ENCODE results near the gene GSTM1.

Gene GSTM1

DNA sequence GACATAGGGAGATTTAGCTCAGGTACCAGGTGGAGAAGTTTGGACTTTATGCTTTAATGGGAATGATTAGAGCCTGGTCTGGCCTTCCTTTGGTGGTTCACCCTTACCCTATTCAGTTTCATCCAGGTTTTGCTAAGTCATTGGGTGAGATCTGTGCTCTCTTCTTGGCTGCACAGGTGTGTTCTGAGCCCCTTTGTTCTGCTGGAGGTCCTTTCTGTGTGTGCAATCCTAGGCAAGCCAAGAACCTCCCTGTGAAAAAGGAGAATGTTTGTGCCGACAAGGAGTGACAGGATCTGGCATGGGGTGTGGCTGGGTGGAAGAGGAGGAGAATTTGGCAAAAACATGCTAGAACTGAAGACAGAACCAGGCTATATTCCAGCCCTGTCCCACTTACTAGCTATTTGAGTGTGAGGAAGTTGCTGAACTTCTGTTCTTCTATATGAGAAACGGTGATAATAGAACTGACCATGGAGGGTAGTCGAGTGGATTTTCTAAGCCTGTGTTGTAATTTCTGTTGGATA lies 29.0 kb downstream of the GSTM1 start:
- 93% methylated on average over 3 of the region's 3 CpGs for WGBS
- Histone ChIP-seq H3K36me3 (ENCODE audit: control insufficient read depth in 1 of 2, insufficient read depth in 2 of 2, low read depth in 1 of 2, low read length in 2 of 2) (no peaks in the 10 kb centered on the region), H3K18ac (ENCODE audit: low read depth in 1 of 2, low read length in 2 of 2) (no peak overlapping the region), H3K9ac (ENCODE audit: low read length) (no peak overlapping the region), H3K4ac (ENCODE audit: low read depth in 1 of 2, low read length in 2 of 2) (no peak overlapping the region), H3K4me3 (ENCODE audit: insufficient read depth in 1 of 2, low read depth in 1 of 2, low read length in 2 of 2) (no peak overlapping the region), H2BK120ac (ENCODE audit: low read depth, low read length) (no peak overlapping the region), H4K8ac (ENCODE audit: low read length) (no peak overlapping the region), H4K91ac (ENCODE audit: low read length) (no peak overlapping the region), H3K4me1 (ENCODE audit: control insufficient read depth, insufficient read depth, low read depth, low read length) (peaks cover 3% of the 10 kb centered on the region), H3K14ac (ENCODE audit: low read length in 2 of 2) (no peak overlapping the region), H3K27me3 (ENCODE audit: control insufficient read depth in 1 of 2, insufficient read depth in 1 of 2, low read length in 2 of 2) (peaks cover 2 to 3% of the 10 kb centered on the region in 2 experiments), H2BK15ac (ENCODE audit: low read depth, poor library complexity, severe bottlenecking) (peak overlapping the region; percentile 84), H2AK5ac (ENCODE audit: low read length, severe bottlenecking) (no peak overlapping the region), H2AFZ (ENCODE audit: low read depth, low read length) (no peak overlapping the region), H3K4me2 (ENCODE audit: low read length, poor library complexity, severe bottlenecking) (no peak overlapping the region), H3K9me3 (ENCODE audit: control insufficient read depth, low read length) (no peaks in the 10 kb centered on the region), H3K79me1 (replicated peaks; ENCODE audit: low read length, poor library complexity, severe bottlenecking) (no peaks in the 10 kb centered on the region), H2BK12ac (ENCODE audit: low read length in 2 of 2) (no peak overlapping the region), H2BK5ac (ENCODE audit: low read depth, low read length, poor library complexity, severe bottlenecking) (no peak overlapping the region), H3K23ac (ENCODE audit: low read length in 2 of 2) (no peak overlapping the region), H3K27ac (ENCODE audit: low read length, poor library complexity, severe bottlenecking) (no peak overlapping the region)
- no peak for DNase-seq

GRCh38 chr1:109717729-109718128 lies 30.1 kb downstream of the GSTM1 start:
- Histone ChIP-seq H3K23ac (ENCODE audit: low read length in 2 of 2) (no peak overlapping the region), H3K27ac (ENCODE audit: low read length, poor library complexity, severe bottlenecking) (no peak overlapping the region), H2AFZ (ENCODE audit: low read depth, low read length) (no peak overlapping the region), H3K4me3 (ENCODE audit: insufficient read depth in 1 of 2, low read depth in 1 of 2, low read length in 2 of 2) (no peak overlapping the region), H2BK12ac (ENCODE audit: low read length in 2 of 2) (peak overlapping the region; percentile 57 to 80), H2AK5ac (ENCODE audit: low read length, severe bottlenecking) (no peak overlapping the region), H2BK15ac (ENCODE audit: low read depth, poor library complexity, severe bottlenecking) (no peak overlapping the region), H3K4me2 (ENCODE audit: low read length, poor library complexity, severe bottlenecking) (no peak overlapping the region), H3K9me3 (ENCODE audit: control insufficient read depth, low read length) (peaks cover 3% of the 10 kb centered on the region), H3K79me1 (replicated peaks; ENCODE audit: low read length, poor library complexity, severe bottlenecking) (no peaks in the 10 kb centered on the region), H3K14ac (ENCODE audit: low read length in 2 of 2) (no peak overlapping the region), H3K18ac (ENCODE audit: low read depth in 1 of 2, low read length in 2 of 2) (no peak overlapping the region), H4K91ac (ENCODE audit: low read length) (peak overlapping the region; percentile 11), H3K4me1 (ENCODE audit: control insufficient read depth, insufficient read depth, low read depth, low read length) (peaks cover 2% of the 10 kb centered on the region), H2BK120ac (ENCODE audit: low read depth, low read length) (no peak overlapping the region), H3K4ac (ENCODE audit: low read depth in 1 of 2, low read length in 2 of 2) (no peak overlapping the region), H3K36me3 (ENCODE audit: control insufficient read depth in 1 of 2, insufficient read depth in 2 of 2, low read depth in 1 of 2, low read length in 2 of 2) (no peaks in the 10 kb centered on the region), H2BK5ac (ENCODE audit: low read depth, low read length, poor library complexity, severe bottlenecking) (no peak overlapping the region), H3K27me3 (ENCODE audit: control insufficient read depth in 1 of 2, insufficient read depth in 1 of 2, low read length in 2 of 2) (peaks cover 2 to 3% of the 10 kb centered on the region in 2 experiments), H3K9ac (ENCODE audit: low read length) (no peak overlapping the region), H4K8ac (ENCODE audit: low read length) (no peak overlapping the region)
- no peak for DNase-seq
- 89% methylated on average over 5 of the region's 5 CpGs for WGBS

GRCh38 chr1:109718495-109718894 lies 30.9 kb downstream of the GSTM1 start:
- Histone ChIP-seq H3K4ac (ENCODE audit: low read depth in 1 of 2, low read length in 2 of 2) (no peak overlapping the region), H2BK120ac (ENCODE audit: low read depth, low read length) (no peak overlapping the region)

DNA sequence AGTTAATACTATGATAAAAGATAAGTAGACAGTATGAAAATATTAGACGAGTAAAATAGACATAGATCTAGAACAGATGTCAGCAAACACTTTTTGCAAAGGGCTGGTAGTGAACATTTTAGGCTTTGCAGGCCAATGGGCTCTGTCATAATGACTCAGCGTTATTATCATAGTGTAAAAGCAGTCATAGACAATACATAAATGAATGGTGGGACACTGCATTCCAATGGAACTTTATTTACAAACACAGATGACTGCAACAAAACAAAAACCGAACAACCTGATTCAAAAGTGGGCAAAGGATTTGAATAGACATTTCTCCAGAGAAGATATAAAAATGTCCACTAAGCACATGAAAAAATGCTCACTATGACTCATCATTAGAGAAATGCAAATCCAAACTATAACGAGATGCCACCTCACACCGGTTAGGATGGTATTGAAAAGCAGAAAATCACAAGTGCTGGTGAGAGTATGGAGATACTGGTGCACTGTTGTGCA lies 31.8 kb downstream of the GSTM1 start:
- Histone ChIP-seq H3K14ac (ENCODE audit: low read length in 2 of 2) (no peak overlapping the region), H2AK5ac (ENCODE audit: low read length, severe bottlenecking) (no peak overlapping the region), H3K27me3 (ENCODE audit: control insufficient read depth in 1 of 2, insufficient read depth in 1 of 2, low read length in 2 of 2) (peaks cover 0 to 2% of the 10 kb centered on the region in 2 experiments), H3K4me1 (ENCODE audit: control insufficient read depth, insufficient read depth, low read depth, low read length) (peaks cover 2% of the 10 kb centered on the region), H2BK5ac (ENCODE audit: low read depth, low read length, poor library complexity, severe bottlenecking) (no peak overlapping the region), H2BK15ac (ENCODE audit: low read depth, poor library complexity, severe bottlenecking) (no peak overlapping the region), H3K9me3 (ENCODE audit: control insufficient read depth, low read length) (peaks cover 3% of the 10 kb centered on the region), H3K79me1 (replicated peaks; ENCODE audit: low read length, poor library complexity, severe bottlenecking) (no peaks in the 10 kb centered on the region), H2AFZ (ENCODE audit: low read depth, low read length) (no peak overlapping the region), H2BK120ac (ENCODE audit: low read depth, low read length) (no peak overlapping the region), H4K91ac (ENCODE audit: low read length) (no peak overlapping the region), H4K8ac (ENCODE audit: low read length) (peak overlapping the region; percentile 72), H3K4me3 (ENCODE audit: insufficient read depth in 1 of 2, low read depth in 1 of 2, low read length in 2 of 2) (no peak overlapping the region), H3K4ac (ENCODE audit: low read depth in 1 of 2, low read length in 2 of 2) (peak overlapping the region in 1 of 2 experiments; percentile 24), H3K18ac (ENCODE audit: low read depth in 1 of 2, low read length in 2 of 2) (no peak overlapping the region), H3K27ac (ENCODE audit: low read length, poor library complexity, severe bottlenecking) (no peak overlapping the region), H3K4me2 (ENCODE audit: low read length, poor library complexity, severe bottlenecking) (no peak overlapping the region), H3K9ac (ENCODE audit: low read length) (peak overlapping the region; percentile 34), H3K23ac (ENCODE audit: low read length in 2 of 2) (no peak overlapping the region), H3K36me3 (ENCODE audit: control insufficient read depth in 1 of 2, insufficient read depth in 2 of 2, low read depth in 1 of 2, low read length in 2 of 2) (no peaks in the 10 kb centered on the region), H2BK12ac (ENCODE audit: low read length in 2 of 2) (no peak overlapping the region)
- 62% methylated on average over 3 of the region's 5 CpGs for WGBS
- peak; percentile 50 for DNase-seq

More at GRCh38 chr1:109718495-109718894, 30.9 kb downstream of the GSTM1 start:
- H3K4me1 ChIP-seq (ENCODE audit: control insufficient read depth, insufficient read depth, low read depth, low read length) = peaks cover 2% of the 10 kb centered on the region
- H3K27ac ChIP-seq (ENCODE audit: low read length, poor library complexity, severe bottlenecking) = no peak overlapping the region
- DNase-seq = peak; percentile 6
- H3K36me3 ChIP-seq (ENCODE audit: control insufficient read depth in 1 of 2, insufficient read depth in 2 of 2, low read depth in 1 of 2, low read length in 2 of 2) = no peaks in the 10 kb centered on the region
- no peak overlapping the region for H2AFZ ChIP-seq (ENCODE audit: low read depth, low read length)
- no peak overlapping the region for H2BK5ac ChIP-seq (ENCODE audit: low read depth, low read length, poor library complexity, severe bottlenecking)
- H3K79me1 ChIP-seq (replicated peaks; ENCODE audit: low read length, poor library complexity, severe bottlenecking) = no peaks in the 10 kb centered on the region
- H3K9me3 ChIP-seq (ENCODE audit: control insufficient read depth, low read length) = peaks cover 3% of the 10 kb centered on the region
- H3K27me3 ChIP-seq (ENCODE audit: control insufficient read depth in 1 of 2, insufficient read depth in 1 of 2, low read length in 2 of 2) = peaks cover 2 to 3% of the 10 kb centered on the region in 2 experiments
- H3K4me3 ChIP-seq (ENCODE audit: insufficient read depth in 1 of 2, low read depth in 1 of 2, low read length in 2 of 2) = no peak overlapping the region
- peak overlapping the region; percentile 43 for H4K91ac ChIP-seq (ENCODE audit: low read length)
- no peak overlapping the region for H3K14ac ChIP-seq (ENCODE audit: low read length in 2 of 2)
- H2BK15ac ChIP-seq (ENCODE audit: low read depth, poor library complexity, severe bottlenecking) = no peak overlapping the region
- H3K23ac ChIP-seq (ENCODE audit: low read length in 2 of 2) = no peak overlapping the region
- peak overlapping the region; percentile 7 to 57 for H2BK12ac ChIP-seq (ENCODE audit: low read length in 2 of 2)
- no peak overlapping the region for H3K18ac ChIP-seq (ENCODE audit: low read depth in 1 of 2, low read length in 2 of 2)
- 97% methylated on average over 2 of the region's 2 CpGs for WGBS
- H4K8ac ChIP-seq (ENCODE audit: low read length) = no peak overlapping the region
- H3K4me2 ChIP-seq (ENCODE audit: low read length, poor library complexity, severe bottlenecking) = no peak overlapping the region
- no peak overlapping the region for H2AK5ac ChIP-seq (ENCODE audit: low read length, severe bottlenecking)
- H3K9ac ChIP-seq (ENCODE audit: low read length) = no peak overlapping the region

Data from mesenchymal stem cell (in vitro differentiated cells and primary cell).